GM23338 (cell line): ENCODE results near the gene MAST2. TPM values are rescaled to one million over a fixed set of nuclear protein-coding genes. Genes with fewer than 3 reads are reported as not detected.

ENCODE experiments used
- ATAC-seq: fragments of 200-7000 bp; cut with Tn5 transposase; 3 replicates; pipeline ENCODE4 v1.9.1; 2020
- DNase-seq: peaks from one replicate; pipeline ENCODE4 v3.0.0-alpha.2; 2015; ENCODE audit warnings: low spot score
- H2AFZ ChIP-seq: fragments of 200-600 bp; sonication (generic); 2 replicates; pipeline ENCODE4 v1.8.0; 2016; ENCODE audit warnings: antibody characterized with exemption, mild to moderate bottlenecking, moderate library complexity
- H3F3A ChIP-seq: fragments of 200-600 bp; sonication (generic); replicated peaks from 2 replicates; pipeline ENCODE4 v1.8.0; 2017; ENCODE audit warnings: antibody characterized with exemption, mixed run types, low read depth
- H3K27ac ChIP-seq: fragments of 200-600 bp; sonication (generic); 2 replicates; pipeline ENCODE4 v1.6.1; 2016; ENCODE audit warnings: low read depth
- H3K27me3 ChIP-seq: fragments of 200-600 bp; sonication (generic); 2 replicates; pipeline ENCODE4 v1.8.0; 2016; ENCODE audit warnings: mild to moderate bottlenecking, mixed run types, moderate library complexity; ENCODE audit not compliant: insufficient read depth
- H3K36me3 ChIP-seq: fragments of 200-600 bp; sonication (generic); 2 replicates; pipeline ENCODE4 v1.8.0; 2016; ENCODE audit warnings: mild to moderate bottlenecking; ENCODE audit not compliant: insufficient read depth
- H3K4me1 ChIP-seq: fragments of 200-600 bp; sonication (generic); 2 replicates; pipeline ENCODE4 v1.8.0; 2016; ENCODE audit warnings: mild to moderate bottlenecking, moderate library complexity; ENCODE audit not compliant: insufficient read depth
- H3K4me2 ChIP-seq: fragments of 200-600 bp; sonication (generic); 2 replicates; pipeline ENCODE4 v1.7.1; 2017; ENCODE audit warnings: mixed run types
- H3K4me3 ChIP-seq: fragments of 200-600 bp; sonication (generic); 2 replicates; pipeline ENCODE4 v1.6.1; 2016; ENCODE audit warnings: mixed run types
- H3K79me2 ChIP-seq: fragments of 200-600 bp; sonication (generic); replicated peaks from 2 replicates; pipeline ENCODE4 v1.8.0; 2017; ENCODE audit warnings: mild to moderate bottlenecking; ENCODE audit not compliant: insufficient read depth
- H3K9me2 ChIP-seq: fragments of 200-600 bp; sonication (generic); 2 replicates; pipeline ENCODE4 v1.8.0; 2017; ENCODE audit not compliant: insufficient read depth
- H4K20me1 ChIP-seq: fragments of 200-600 bp; sonication (generic); replicated peaks from 2 replicates; pipeline ENCODE4 v1.8.0; 2017; ENCODE audit warnings: mild to moderate bottlenecking; ENCODE audit not compliant: insufficient read depth
- H3K27ac Mint-ChIP-seq: 2 replicates; pipeline ENCODE4 v1.8.0; 2020; ENCODE audit warnings: inconsistent platforms, mild to moderate bottlenecking, moderate library complexity, mixed read lengths
- H3K27me3 Mint-ChIP-seq: 3 replicates; pipeline ENCODE4 v1.8.0; 2022; ENCODE audit warnings: low read depth, mild to moderate bottlenecking, moderate library complexity, mixed read lengths, inconsistent platforms; ENCODE audit not compliant: insufficient read depth, poor library complexity
- H3K36me3 Mint-ChIP-seq: 3 replicates; pipeline ENCODE4 v1.8.0; 2021; ENCODE audit warnings: low read depth, mild to moderate bottlenecking, inconsistent platforms, moderate library complexity, mixed read lengths
- H3K4me1 Mint-ChIP-seq: 3 replicates; pipeline ENCODE4 v1.8.0; 2020; ENCODE audit warnings: mild to moderate bottlenecking, inconsistent platforms, mixed read lengths
- H3K4me3 Mint-ChIP-seq: 3 replicates; pipeline ENCODE4 v1.8.0; 2021; ENCODE audit warnings: moderate library complexity, mild to moderate bottlenecking, inconsistent platforms, mixed read lengths
- H3K9me3 Mint-ChIP-seq: 3 replicates; pipeline ENCODE4 v1.8.0; 2020; ENCODE audit warnings: moderate library complexity, mild to moderate bottlenecking, inconsistent platforms, mixed read lengths
- CREB1 ChIP-seq: fragments of 250-450 bp; sonication (Bioruptor Pico); IDR thresholded peaks from 2 replicates; pipeline ENCODE4 v1.5.0; 2020; ENCODE audit warnings: low read depth, mild to moderate bottlenecking, moderate library complexity
- CTCF ChIP-seq, 2 experiments: fragments of 200-600 bp in 1 of 2; sonication (generic) in 1 of 2; conservative IDR thresholded peaks; 2 replicates each; pipeline versions ENCODE4 v1.5.1 to v1.6.1; 2016 to 2017; ENCODE audit warnings: antibody characterized with exemption in 2 of 2, low read depth in 2 of 2, mild to moderate bottlenecking in 2 of 2, moderate library complexity in 1 of 2
- ETS1 ChIP-seq: IDR thresholded peaks from 2 replicates; pipeline ENCODE4 v1.6.1; 2016; ENCODE audit warnings: antibody characterized with exemption
- EZH2 ChIP-seq: fragments of 200-600 bp; sonication (generic); IDR thresholded peaks from one replicate; pipeline ENCODE4 v1.8.0; 2017; ENCODE audit warnings: antibody characterized with exemption, mild to moderate bottlenecking, low read depth; ENCODE audit not compliant: unreplicated experiment
- EZH2phosphoT487 ChIP-seq: fragments of 200-600 bp; sonication (generic); IDR thresholded peaks from one replicate; pipeline ENCODE4 v1.8.1; 2018; ENCODE audit warnings: antibody characterized with exemption; ENCODE audit not compliant: unreplicated experiment
- JUNB ChIP-seq: IDR thresholded peaks from one replicate; pipeline ENCODE4 v1.6.1; 2016; ENCODE audit warnings: antibody characterized with exemption; ENCODE audit not compliant: unreplicated experiment
- NANOG ChIP-seq: IDR thresholded peaks from 2 replicates; pipeline ENCODE4 v1.6.1; 2016; ENCODE audit warnings: antibody characterized with exemption, borderline replicate concordance
- POLR2AphosphoS5 ChIP-seq: IDR thresholded peaks from 2 replicates; pipeline ENCODE4 v1.6.1; 2016; ENCODE audit warnings: antibody characterized with exemption, low read depth
- REST ChIP-seq: IDR thresholded peaks from one replicate; pipeline ENCODE4 v1.6.1; 2018; ENCODE audit warnings: antibody characterized with exemption; ENCODE audit not compliant: unreplicated experiment
- STAT1 ChIP-seq: IDR thresholded peaks from one replicate; pipeline ENCODE4 v1.6.1; 2016; ENCODE audit warnings: antibody characterized with exemption; ENCODE audit not compliant: unreplicated experiment
- ZNF114 ChIP-seq: fragments of 250-450 bp; sonication (Bioruptor Pico); IDR thresholded peaks from 2 replicates; pipeline ENCODE4 v1.5.0; 2020; ENCODE audit warnings: mild to moderate bottlenecking, moderate library complexity
- ZNF331 ChIP-seq: fragments of 250-450 bp; sonication (Bioruptor Pico); IDR thresholded peaks from 2 replicates; pipeline ENCODE4 v1.5.0; 2020; ENCODE audit warnings: low read depth, mild to moderate bottlenecking, moderate library complexity
- ZNF462 ChIP-seq: fragments of 250-450 bp; sonication (Bioruptor Pico); IDR thresholded peaks from 2 replicates; pipeline ENCODE4 v1.5.0; 2020; ENCODE audit warnings: mild to moderate bottlenecking, moderate library complexity
- polyA plus RNA-seq: library from polyadenylated mRNA; unstranded; fragments of >200 nt; fragmentation: Nextera tagmentation; extraction: Ambion mirVana; gene quantifications from 2 replicates; pipeline ENCODE4 v1.2.1, GENCODE V29; 2016
- total RNA-seq: library from RNA; depleted of rRNA; stranded (reverse); fragments of >200 nt; shearing (Covaris generic); gene quantifications from 2 replicates; pipeline ENCODE4 v1.2.3, GENCODE V29; 2014

Gene MAST2
- total and polyA plus RNA-seq, 2 experiments from 2014 or later: 11.5 to 57.7 TPM

- TF ChIP-seq REST (no peak), EZH2 (no peak)
Measured at GRCh38 chr1:46070164-46070814, 266.9 kb downstream of the MAST2 start (continued).

- H3K9me3 Mint-ChIP-seq: no peaks in the 10 kb centered on the region
- TF ChIP-seq CTCF (conservative IDR thresholded peaks at IDR 0.05; ENCODE audit: low read depth in 2 of 2): no peak
- no peak for TF ChIP-seq CREB1 (CRISPR knock-in tag)
- TF ChIP-seq ZNF114: no peak
- no peak for TF ChIP-seq POLR2AphosphoS5
- TF ChIP-seq JUNB: no peak
- TF ChIP-seq STAT1: no peak
- no peak for TF ChIP-seq NANOG
- TF ChIP-seq ZNF331: no peak
- no peak for TF ChIP-seq ZNF462 (CRISPR knock-in tag)
- TF ChIP-seq ETS1: no peak
- no peak for TF ChIP-seq EZH2phosphoT487
- no peak for TF ChIP-seq EZH2
Measured at GRCh38 chr1:46072975-46073374, 269.6 kb downstream of the MAST2 start.

More at GRCh38 chr1:46072975-46073374, 269.6 kb downstream of the MAST2 start:
- ATAC-seq: no peak
- no peaks in the 10 kb centered on the region for H4K20me1 ChIP-seq
- Mint-ChIP-seq H3K4me1 (0 out of 3 replicates have a peak, but pooled peaks cover 3% of the 10 kb centered on the region), H3K27me3 (no peaks in the 10 kb centered on the region), H3K4me3 (no peak overlapping the region), H3K36me3 (no peaks in the 10 kb centered on the region), H3K27ac (no peak overlapping the region)
- no peak for DNase-seq
- H3K36me3 ChIP-seq: no peaks in the 10 kb centered on the region
- no peaks in the 10 kb centered on the region for H3K9me2 ChIP-seq
- no peak overlapping the region for H3K4me3 ChIP-seq
- H3K79me2 ChIP-seq: no peaks in the 10 kb centered on the region
- no peak overlapping the region for H3K4me2 ChIP-seq
- H3K27ac ChIP-seq: no peak overlapping the region
- no peaks in the 10 kb centered on the region for H3K27me3 ChIP-seq
- H3F3A ChIP-seq: no peaks in the 10 kb centered on the region
- no peaks in the 10 kb centered on the region for H3K4me1 ChIP-seq
- H2AFZ ChIP-seq: no peak overlapping the region
